Adrenal gland (tissue), 12 donors: ENCODE measurements around the gene ACOX3. TPM values are rescaled to one million over a fixed set of nuclear protein-coding genes. Genes with fewer than 3 reads are reported as not detected.

ENCODE experiments used
- DNase-seq, 7 donors: peaks; one replicate each; pipeline ENCODE4 v3.0.0-alpha.2; 2019 to 2020
- H3K27ac ChIP-seq, 5 donors: fragments of 200-600 bp; sonication (generic) in 4 of 5; 1 replicate in 3 of 5; 2 replicates in 2 of 5; pipeline versions ENCODE4 v1.5.1 to v1.8.0; 2016 to 2020; ENCODE audit warnings: mild to moderate bottlenecking in 1 of 5
- H3K27me3 ChIP-seq: fragments of 200-600 bp; 2 replicates; pipeline ENCODE4 v1.8.0; 2021
- H3K36me3 ChIP-seq, 2 donors: fragments of 200-600 bp; replicated peaks in 1 of 2; 1 replicate in 1 of 2; 2 replicates in 1 of 2; pipeline versions ENCODE4 v1.5.1 to v1.8.0; 2018 to 2022
- H3K4me1 ChIP-seq, 2 donors: fragments of 200-600 bp; replicated peaks in 1 of 2; 1 replicate in 1 of 2; 2 replicates in 1 of 2; pipeline versions ENCODE4 v1.5.1 to v1.8.0; 2018 to 2021
- H3K4me3 ChIP-seq, 4 donors: fragments of 200-600 bp; sonication (generic) in 3 of 4; one replicate each; pipeline ENCODE4 v1.5.1; 2016 to 2018
- H3K9me3 ChIP-seq, 3 donors: fragments of 200-600 bp; sonication (generic) in 1 of 3; replicated peaks in 1 of 3; 1 replicate in 2 of 3; 2 replicates in 1 of 3; pipeline versions ENCODE4 v1.5.1 to v1.8.0; 2016 to 2021
- POLR2A ChIP-seq, 2 donors: fragments of 450-650 bp; IDR thresholded peaks; one replicate each; pipeline ENCODE4 v1.6.1; 2017; ENCODE audit warnings: antibody characterized with exemption in 2 of 2, mild to moderate bottlenecking in 2 of 2, moderate library complexity in 1 of 2
- WGBS, 4 donors: extraction: QIAGEN DNeasy Blood & Tissue Kit in 2 of 4; methylation state at CpG; one replicate each; pipeline versions ENCODE4 v1.1.5 to v1.1.7; 2013 to 2017; 5-methylcytosine and 5-hydroxymethylcytosine counted together
- intact Hi-C, 2 donors: fragments of 100-400 bp; cut with DNase I; formaldehyde crosslinking; loops; one replicate each; pipeline versions ENCODE4 v1.14.1 to v1.15.0; 2022 to 2023
- polyA plus RNA-seq, 3 donors: library from polyadenylated mRNA; stranded (reverse); fragments of 200-250 nt in 2 of 3; fragments of 350-450 nt in 1 of 3; fragmentation: Illumina TruSeq in 1 of 3; extraction: RNeasy Lipid Tissue Mini Kit (QIAGEN cat#74804) in 1 of 3; gene quantifications; one replicate each; pipeline ENCODE4 v1.2.3, GENCODE V29; 2013 to 2014
- total RNA-seq, 9 donors: library from RNA; depleted of rRNA in 4 of 9; stranded (reverse); fragments of >200 nt in 4 of 9; fragments of 120-200 nt in 1 of 9; fragmentation: NEBNext Ultra II Directional in 1 of 9; extraction: Animal tissue kit (Norgen Biotek cat#: 25700) in 1 of 9; gene quantifications; one replicate each; pipeline versions ENCODE4 v1.1.0 to v1.2.4, GENCODE V29; 2013 to 2023
- TF ChIP-seq, protein P1 (sequence below), 6 experiments: fragments of 450-650 bp in 4 of 6; fragments of 200-600 bp in 2 of 6; sonication (generic) in 1 of 6; IDR thresholded peaks; 1 replicate in 5 of 6; 2 replicates in 1 of 6; pipeline versions ENCODE4 v1.5.1 to v1.8.0; 2016 to 2021; ENCODE audit warnings: antibody characterized with exemption in 6 of 6, mild to moderate bottlenecking in 2 of 6, moderate library complexity in 1 of 6
- donor health status: healthy with polysubstance abuse.
- donor health status: Bipolar disorder and iron deficiency.
- donor health status: DM: yes; HTN: yes; CAD: no.
- donor health status: DM: no; HTN: no; CAD: no.
- donor health status: DM: no; HTN: no; CAD: no.
- donor health status: DM: yes; HTN: yes; CAD: no.

ACOX3 gene
- total and polyA plus RNA-seq, 12 donors, result 10.4 to 44.2 (median 26.3) TPM

- peaks cover 0 to 30% of the 10 kb centered on the region in 2 donors for H3K36me3 ChIP-seq
Measured at GRCh38 chr4:8383451-8384160, 56.9 kb downstream of the ACOX3 start.

DNA sequence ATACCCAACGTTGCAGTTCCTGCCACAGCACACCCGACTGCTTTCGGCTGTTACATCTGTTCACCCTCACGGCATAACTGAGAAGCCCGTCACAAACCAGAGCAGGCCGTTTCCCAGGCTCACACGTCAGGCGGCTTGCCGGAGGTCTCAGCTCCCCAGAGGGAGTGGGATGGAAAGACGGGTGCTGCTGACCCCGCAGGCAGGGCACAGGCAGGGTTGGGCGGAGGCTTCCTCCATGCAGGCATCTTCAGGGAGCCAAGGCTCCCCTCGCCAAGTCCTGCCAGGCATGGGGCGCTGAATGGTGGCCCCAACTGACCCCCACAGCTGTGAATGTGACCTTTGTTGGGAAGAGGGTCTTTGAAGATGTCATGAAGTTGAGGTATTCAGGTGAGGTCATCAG is 57.5 kb downstream of the ACOX3 start:
- no peak for DNase-seq
- Histone ChIP-seq H3K4me3 (no peak overlapping the region), H3K9me3 (no peaks in the 10 kb centered on the region), H3K36me3 (peaks cover 0 to 24% of the 10 kb centered on the region in 2 donors), H3K4me1 (no peaks in the 10 kb centered on the region), H3K27ac (no peak overlapping the region), H3K27me3 (no peaks in the 10 kb centered on the region)
- TF ChIP-seq, protein P1, sequence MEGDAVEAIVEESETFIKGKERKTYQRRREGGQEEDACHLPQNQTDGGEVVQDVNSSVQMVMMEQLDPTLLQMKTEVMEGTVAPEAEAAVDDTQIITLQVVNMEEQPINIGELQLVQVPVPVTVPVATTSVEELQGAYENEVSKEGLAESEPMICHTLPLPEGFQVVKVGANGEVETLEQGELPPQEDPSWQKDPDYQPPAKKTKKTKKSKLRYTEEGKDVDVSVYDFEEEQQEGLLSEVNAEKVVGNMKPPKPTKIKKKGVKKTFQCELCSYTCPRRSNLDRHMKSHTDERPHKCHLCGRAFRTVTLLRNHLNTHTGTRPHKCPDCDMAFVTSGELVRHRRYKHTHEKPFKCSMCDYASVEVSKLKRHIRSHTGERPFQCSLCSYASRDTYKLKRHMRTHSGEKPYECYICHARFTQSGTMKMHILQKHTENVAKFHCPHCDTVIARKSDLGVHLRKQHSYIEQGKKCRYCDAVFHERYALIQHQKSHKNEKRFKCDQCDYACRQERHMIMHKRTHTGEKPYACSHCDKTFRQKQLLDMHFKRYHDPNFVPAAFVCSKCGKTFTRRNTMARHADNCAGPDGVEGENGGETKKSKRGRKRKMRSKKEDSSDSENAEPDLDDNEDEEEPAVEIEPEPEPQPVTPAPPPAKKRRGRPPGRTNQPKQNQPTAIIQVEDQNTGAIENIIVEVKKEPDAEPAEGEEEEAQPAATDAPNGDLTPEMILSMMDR (IDR thresholded peaks at IDR 0.05), result no peak
- TF ChIP-seq POLR2A (IDR thresholded peaks at IDR 0.05), result no peak
- intact Hi-C loops, result no loop called here
- 90 to 96% (median 94%) methylated on average over 14 of the region's 14 CpGs for WGBS, 4 donors

More at GRCh38 chr4:8383451-8384160, 56.9 kb downstream of the ACOX3 start:
- peak in 5 of 7 donors; percentile 44 to 76 (median 65) for DNase-seq
- Histone ChIP-seq H3K4me1 (no peaks in the 10 kb centered on the region), H3K4me3 (no peak overlapping the region), H3K27me3 (no peaks in the 10 kb centered on the region), H3K9me3 (no peaks in the 10 kb centered on the region), H3K27ac (no peak overlapping the region)
- TF ChIP-seq, protein P1 (IDR thresholded peaks at IDR 0.05), result no peak
- no peak for TF ChIP-seq POLR2A (IDR thresholded peaks at IDR 0.05)
- WGBS, 4 donors, result 80 to 89% (median 82%) methylated on average over 12 to 19 of the region's 19 CpGs
- intact Hi-C loops, result no loop called here

DNA sequence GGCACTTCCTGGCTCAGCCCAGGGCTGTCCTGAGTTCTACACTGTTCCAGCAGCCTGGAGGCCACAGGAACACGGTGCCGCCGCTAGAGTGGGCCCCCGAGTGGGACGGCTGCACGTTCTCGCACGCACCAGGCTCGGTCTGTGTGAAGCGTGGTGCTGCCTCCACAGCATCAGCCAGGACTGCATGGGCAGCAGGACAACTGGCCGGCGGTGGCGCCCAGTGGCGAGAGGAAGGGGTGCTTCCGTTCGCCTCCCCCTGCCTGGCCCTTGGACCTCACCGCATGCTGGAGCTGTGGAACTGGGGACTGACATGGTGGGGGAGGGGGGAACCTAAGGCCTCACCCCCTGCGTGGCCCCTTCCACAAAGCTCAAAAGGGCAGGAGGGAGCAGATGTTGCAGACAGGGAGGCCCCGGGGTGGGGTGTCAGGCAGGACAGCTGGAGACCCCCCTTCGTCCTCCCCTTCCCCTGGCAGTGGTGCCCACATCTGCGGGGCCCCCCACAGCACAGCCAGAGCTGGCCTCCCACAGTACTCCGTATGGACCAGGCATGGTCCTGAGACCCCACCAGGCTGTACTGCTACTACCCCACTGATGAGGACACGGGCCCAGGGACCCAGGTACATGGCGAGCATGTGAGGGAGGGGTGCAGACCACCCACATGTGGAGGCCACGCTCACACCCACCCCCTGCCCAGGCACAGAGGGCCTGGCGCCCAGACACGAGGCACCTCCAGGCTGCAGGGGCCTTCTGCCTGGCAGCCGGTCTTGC is 58.5 kb downstream of the ACOX3 start:
- peaks cover 0 to 16% of the 10 kb centered on the region in 2 donors for H3K36me3 ChIP-seq
- no peaks in the 10 kb centered on the region for H3K9me3 ChIP-seq
- no peak for DNase-seq
- H3K4me1 ChIP-seq, result no peaks in the 10 kb centered on the region
- H3K4me3 ChIP-seq, result no peak overlapping the region
- no peaks in the 10 kb centered on the region for H3K27me3 ChIP-seq
- intact Hi-C loops, result no loop called here
- WGBS, 4 donors, result 86 to 96% (median 93%) methylated on average over 7 to 28 of the region's 28 CpGs
- TF ChIP-seq POLR2A (IDR thresholded peaks at IDR 0.05), result no peak
- TF ChIP-seq, protein P1 (IDR thresholded peaks at IDR 0.05), result no peak
- no peak overlapping the region for H3K27ac ChIP-seq
